Esophagus squamous epithelium (tissue), 5 donors: ENCODE measurements around the gene GALNT7. TPM values are rescaled to one million over a fixed set of nuclear protein-coding genes. Genes with fewer than 3 reads are reported as not detected.

Source experiments
- DNase-seq: peaks from one replicate; lab custom pipeline; 2025; lab: John Stamatoyannopoulos, UW
- H3K27ac ChIP-seq, 4 donors: fragments of 200-600 bp; sonication (generic); one replicate each; pipeline ENCODE4 v1.5.1; 2016 to 2019; ENCODE audit warnings: mild to moderate bottlenecking in 1 of 4
- H3K27me3 ChIP-seq, 4 donors: fragments of 200-600 bp; sonication (generic); 1 replicate in 3 of 4; 2 replicates in 1 of 4; pipeline versions ENCODE4 v1.5.1 to v1.6.0; 2017 to 2021; ENCODE audit warnings: antibody characterized with exemption in 1 of 4
- H3K36me3 ChIP-seq, 3 donors: fragments of 200-600 bp; sonication (generic); one replicate each; pipeline ENCODE4 v1.5.1; 2016 to 2019
- H3K4me1 ChIP-seq, 3 donors: fragments of 200-600 bp; sonication (generic); one replicate each; pipeline ENCODE4 v1.5.1; 2017 to 2019
- H3K4me3 ChIP-seq, 4 donors: fragments of 200-600 bp; sonication (generic); 1 replicate in 3 of 4; 2 replicates in 1 of 4; pipeline ENCODE4 v1.5.1; 2016 to 2019; ENCODE audit warnings: mild to moderate bottlenecking in 2 of 4, moderate library complexity in 1 of 4
- H3K9me3 ChIP-seq, 3 donors: fragments of 200-600 bp; sonication (generic); one replicate each; pipeline ENCODE4 v1.5.1; 2016 to 2019
- POLR2A ChIP-seq, 4 donors: fragments of 450-650 bp; IDR thresholded peaks; one replicate each; pipeline ENCODE4 v1.6.1; 2017; ENCODE audit warnings: antibody characterized with exemption in 4 of 4, mild to moderate bottlenecking in 4 of 4, moderate library complexity in 3 of 4
- WGBS, 2 donors: methylation state at CpG; one replicate each; pipeline ENCODE4 v1.1.5; 2018; 5-methylcytosine and 5-hydroxymethylcytosine counted together
- intact Hi-C: fragments of 100-400 bp; cut with DNase I; formaldehyde crosslinking; loops from one replicate; pipeline ENCODE4 v1.15.0; 2022
- total RNA-seq, 4 donors: library from RNA; depleted of rRNA; stranded (reverse); fragments of >200 nt; gene quantifications; one replicate each; pipeline ENCODE4 v1.1.0, GENCODE V29; 2016
- TF ChIP-seq, protein P1 (sequence below), 6 experiments: fragments of 450-650 bp in 4 of 6; fragments of 200-600 bp in 2 of 6; sonication (generic) in 2 of 6; IDR thresholded peaks; one replicate each; pipeline ENCODE4 v1.5.1; 2016 to 2019; ENCODE audit warnings: antibody characterized with exemption in 6 of 6, mild to moderate bottlenecking in 4 of 6, moderate library complexity in 4 of 6
- donor health status: DM: yes; HTN: yes; CAD: no.

The GALNT7 gene
- total RNA-seq, 4 donors from 2014 or later = 17.9 to 33.8 (median 23.6) TPM

DNA sequence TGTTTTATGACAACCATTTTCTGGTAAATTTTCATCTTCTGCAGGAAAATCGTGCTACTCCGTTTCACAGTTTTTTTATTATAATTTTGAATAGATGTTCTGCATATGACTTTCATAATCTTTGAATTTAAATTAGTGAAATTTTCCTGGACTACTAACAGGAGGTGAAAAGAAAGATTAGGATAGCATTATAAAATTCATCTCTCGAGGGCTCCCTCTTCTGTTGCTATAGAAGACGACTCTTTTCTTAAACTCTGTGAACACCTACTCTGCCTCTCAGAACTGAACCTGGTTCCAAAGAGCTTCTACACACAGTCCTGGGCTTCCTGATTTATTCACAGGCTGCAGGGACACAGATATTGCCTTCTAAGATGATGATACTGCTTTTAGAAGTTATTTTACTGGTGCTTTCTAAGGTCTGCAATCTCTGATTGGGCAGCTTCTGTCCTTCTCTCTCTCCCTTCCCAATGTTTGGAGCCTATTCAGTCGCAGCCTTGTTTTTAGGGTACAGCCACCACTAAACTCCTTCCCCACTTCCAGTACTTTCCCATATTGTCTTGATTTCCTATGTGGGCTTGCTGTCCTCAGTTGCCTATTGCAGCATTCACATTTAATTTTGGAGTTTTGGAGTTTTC lies 192.1 kb downstream of the GALNT7 start:
- intact Hi-C loops = no loop called here
- no peaks in the 10 kb centered on the region for H3K36me3 ChIP-seq
- no peak for TF ChIP-seq POLR2A (IDR thresholded peaks at IDR 0.05)
- TF ChIP-seq, protein P1, sequence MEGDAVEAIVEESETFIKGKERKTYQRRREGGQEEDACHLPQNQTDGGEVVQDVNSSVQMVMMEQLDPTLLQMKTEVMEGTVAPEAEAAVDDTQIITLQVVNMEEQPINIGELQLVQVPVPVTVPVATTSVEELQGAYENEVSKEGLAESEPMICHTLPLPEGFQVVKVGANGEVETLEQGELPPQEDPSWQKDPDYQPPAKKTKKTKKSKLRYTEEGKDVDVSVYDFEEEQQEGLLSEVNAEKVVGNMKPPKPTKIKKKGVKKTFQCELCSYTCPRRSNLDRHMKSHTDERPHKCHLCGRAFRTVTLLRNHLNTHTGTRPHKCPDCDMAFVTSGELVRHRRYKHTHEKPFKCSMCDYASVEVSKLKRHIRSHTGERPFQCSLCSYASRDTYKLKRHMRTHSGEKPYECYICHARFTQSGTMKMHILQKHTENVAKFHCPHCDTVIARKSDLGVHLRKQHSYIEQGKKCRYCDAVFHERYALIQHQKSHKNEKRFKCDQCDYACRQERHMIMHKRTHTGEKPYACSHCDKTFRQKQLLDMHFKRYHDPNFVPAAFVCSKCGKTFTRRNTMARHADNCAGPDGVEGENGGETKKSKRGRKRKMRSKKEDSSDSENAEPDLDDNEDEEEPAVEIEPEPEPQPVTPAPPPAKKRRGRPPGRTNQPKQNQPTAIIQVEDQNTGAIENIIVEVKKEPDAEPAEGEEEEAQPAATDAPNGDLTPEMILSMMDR (IDR thresholded peaks at IDR 0.05) = peak in 1 of 6 experiments; percentile 19
- H3K27me3 ChIP-seq = no peaks in the 10 kb centered on the region
- no peak for DNase-seq
- H3K4me1 ChIP-seq = peaks cover 0 to 3% (median 0%) of the 10 kb centered on the region in 3 donors
- no peak overlapping the region for H3K4me3 ChIP-seq
- no peaks in the 10 kb centered on the region for H3K9me3 ChIP-seq
- WGBS, 2 donors = 56 to 60% methylated on average over 5 of the region's 5 CpGs
- H3K27ac ChIP-seq = no peak overlapping the region

DNA sequence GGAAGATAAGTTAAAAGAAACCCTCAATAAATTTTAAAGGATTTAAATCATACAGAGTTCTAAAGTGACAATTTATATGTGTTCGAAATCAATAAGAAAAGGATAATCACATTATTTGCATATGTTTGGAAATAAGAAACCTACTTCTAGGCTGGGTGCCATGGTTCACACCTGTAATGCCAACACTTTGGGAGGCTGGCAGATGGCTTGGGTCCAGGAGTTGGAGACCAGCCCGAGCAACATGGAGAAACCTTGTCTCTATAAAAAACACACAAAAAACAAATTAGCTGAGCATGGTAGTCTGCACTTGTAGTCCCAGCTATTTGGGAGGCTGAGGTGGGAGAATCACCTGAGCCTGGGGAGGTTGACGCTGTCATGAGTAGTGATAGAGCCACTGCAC lies 194.1 kb downstream of the GALNT7 start:
- Histone ChIP-seq H3K4me1 (peaks cover 0 to 19% (median 6%) of the 10 kb centered on the region in 3 donors), H3K9me3 (no peaks in the 10 kb centered on the region), H3K27ac (no peak overlapping the region), H3K36me3 (no peaks in the 10 kb centered on the region), H3K4me3 (no peak overlapping the region), H3K27me3 (no peaks in the 10 kb centered on the region)
- no peak for TF ChIP-seq POLR2A (IDR thresholded peaks at IDR 0.05)
- TF ChIP-seq, protein P1 (IDR thresholded peaks at IDR 0.05) = no peak
- DNase-seq = no peak
- intact Hi-C loops = no loop called here
- 72 to 81% methylated on average over 3 of the region's 3 CpGs for WGBS, 2 donors

DNA sequence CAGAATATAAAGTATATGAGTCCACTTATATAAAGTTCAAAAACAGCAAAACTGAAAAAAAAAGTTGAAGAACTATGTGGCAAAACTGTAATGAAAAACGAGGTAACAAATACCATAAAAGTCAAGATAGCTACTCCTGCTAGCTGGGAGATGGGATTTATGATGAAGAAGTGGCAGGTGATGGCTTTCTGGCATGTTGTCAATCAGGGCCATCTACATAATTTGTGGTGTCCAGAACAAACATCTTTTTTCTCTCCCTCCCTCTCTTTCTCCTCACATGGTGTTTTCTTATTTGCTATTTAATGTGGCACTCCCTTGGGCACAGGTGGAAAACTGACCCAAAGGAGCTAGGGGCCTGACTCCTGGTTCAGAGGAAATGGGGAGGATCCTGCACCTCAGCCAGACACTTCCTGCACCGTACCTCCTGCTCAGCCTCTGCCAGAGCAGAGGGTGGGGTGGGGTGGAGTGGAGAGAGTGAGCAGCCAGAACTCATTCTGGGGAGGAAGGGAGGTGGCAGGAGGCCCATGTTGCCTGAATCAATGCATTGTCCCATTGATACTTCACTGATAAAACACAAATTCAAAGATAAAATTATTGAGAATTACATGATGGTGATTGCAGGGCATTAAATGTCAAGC lies 196.9 kb downstream of the GALNT7 start:
- no peaks in the 10 kb centered on the region for H3K27me3 ChIP-seq
- H3K36me3 ChIP-seq = no peaks in the 10 kb centered on the region
- H3K4me3 ChIP-seq = no peak overlapping the region
- intact Hi-C loops = loop anchor here (5.0 kb wide), 1 partner anchor 33 kb away; the partner anchor contains the start of gene HMGB2
- peaks cover 0 to 37% (median 14%) of the 10 kb centered on the region in 3 donors for H3K4me1 ChIP-seq
- WGBS, 2 donors = 36 to 43% methylated on average over 2 of the region's 2 CpGs
- TF ChIP-seq, protein P1 (IDR thresholded peaks at IDR 0.05) = no peak
- TF ChIP-seq POLR2A (IDR thresholded peaks at IDR 0.05) = no peak
- H3K9me3 ChIP-seq = no peaks in the 10 kb centered on the region
- no peak overlapping the region for H3K27ac ChIP-seq
- DNase-seq = no peak

DNA sequence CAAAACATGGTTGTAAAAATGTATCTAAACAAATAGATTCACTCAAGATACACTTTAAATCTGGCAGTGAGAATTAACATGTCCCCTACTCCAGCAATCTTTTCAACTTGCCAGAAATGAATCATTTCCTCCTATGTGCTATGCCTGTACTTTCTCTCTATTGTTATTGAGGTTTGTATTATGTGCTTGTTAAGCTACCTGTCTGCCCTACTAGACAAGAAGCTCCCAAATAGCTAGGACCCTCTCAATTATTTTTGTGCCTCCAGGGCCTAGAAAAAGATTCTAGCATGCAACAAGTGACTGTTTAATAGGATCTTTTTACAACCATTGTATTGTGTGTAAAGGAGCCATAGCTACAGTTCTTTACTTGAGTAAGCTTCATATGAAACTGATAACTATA lies 198.7 kb downstream of the GALNT7 start:
- Histone ChIP-seq H3K27ac (peak overlapping the region in 2 of 4 donors; percentile 37 to 96), H3K4me1 (peaks cover 0 to 41% (median 14%) of the 10 kb centered on the region in 3 donors), H3K27me3 (no peaks in the 10 kb centered on the region), H3K36me3 (no peaks in the 10 kb centered on the region), H3K9me3 (no peaks in the 10 kb centered on the region), H3K4me3 (peak overlapping the region in 2 of 4 donors; percentile 0 to 83)
- TF ChIP-seq POLR2A (IDR thresholded peaks at IDR 0.05) = no peak
- TF ChIP-seq, protein P1 (IDR thresholded peaks at IDR 0.05) = no peak
- intact Hi-C loops = loop anchor here (5.0 kb wide), 1 partner anchor 35 kb away; the partner anchor contains the start of gene HMGB2
- DNase-seq = no peak

DNA sequence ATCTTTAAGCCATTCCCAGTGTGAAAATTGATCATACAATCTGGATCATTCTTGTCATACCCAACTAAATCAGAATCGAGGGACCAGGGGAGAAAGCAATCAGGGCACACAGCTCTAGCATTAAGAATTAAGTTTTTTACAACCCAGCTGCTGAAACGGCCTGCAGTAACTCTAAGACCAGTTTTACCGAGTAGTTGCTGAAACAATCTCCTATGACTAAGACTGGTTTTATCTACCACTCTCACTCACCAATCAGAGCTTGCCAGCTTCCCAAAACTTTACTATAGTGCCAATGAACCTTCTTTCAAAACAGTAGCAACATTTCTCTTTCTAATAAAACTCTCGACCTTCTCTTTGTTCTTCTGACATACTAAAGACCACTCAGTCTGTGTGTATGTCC lies 199.3 kb downstream of the GALNT7 start:
- peak overlapping the region in 3 of 4 donors; percentile 19 to 96 (median 37) for H3K27ac ChIP-seq
- H3K36me3 ChIP-seq = no peaks in the 10 kb centered on the region
- peak overlapping the region in 2 of 4 donors; percentile 0 to 83 for H3K4me3 ChIP-seq
- intact Hi-C loops = loop anchor here (5.0 kb wide), 1 partner anchor 36 kb away; the partner anchor contains the start of gene HMGB2
- 31% methylated on average over 4 of the region's 4 CpGs for WGBS, 2 donors
- TF ChIP-seq POLR2A (IDR thresholded peaks at IDR 0.05) = no peak
- TF ChIP-seq, protein P1 (IDR thresholded peaks at IDR 0.05) = no peak
- H3K4me1 ChIP-seq = peaks cover 3 to 47% (median 15%) of the 10 kb centered on the region in 3 donors
- H3K27me3 ChIP-seq = no peaks in the 10 kb centered on the region
- DNase-seq = no peak
- no peaks in the 10 kb centered on the region for H3K9me3 ChIP-seq
